ENCODE results near the gene HSPB9.
A peak's percentile ranks its signal among the peaks of the same experiment; 100 is the strongest.

Gene HSPB9

DNA sequence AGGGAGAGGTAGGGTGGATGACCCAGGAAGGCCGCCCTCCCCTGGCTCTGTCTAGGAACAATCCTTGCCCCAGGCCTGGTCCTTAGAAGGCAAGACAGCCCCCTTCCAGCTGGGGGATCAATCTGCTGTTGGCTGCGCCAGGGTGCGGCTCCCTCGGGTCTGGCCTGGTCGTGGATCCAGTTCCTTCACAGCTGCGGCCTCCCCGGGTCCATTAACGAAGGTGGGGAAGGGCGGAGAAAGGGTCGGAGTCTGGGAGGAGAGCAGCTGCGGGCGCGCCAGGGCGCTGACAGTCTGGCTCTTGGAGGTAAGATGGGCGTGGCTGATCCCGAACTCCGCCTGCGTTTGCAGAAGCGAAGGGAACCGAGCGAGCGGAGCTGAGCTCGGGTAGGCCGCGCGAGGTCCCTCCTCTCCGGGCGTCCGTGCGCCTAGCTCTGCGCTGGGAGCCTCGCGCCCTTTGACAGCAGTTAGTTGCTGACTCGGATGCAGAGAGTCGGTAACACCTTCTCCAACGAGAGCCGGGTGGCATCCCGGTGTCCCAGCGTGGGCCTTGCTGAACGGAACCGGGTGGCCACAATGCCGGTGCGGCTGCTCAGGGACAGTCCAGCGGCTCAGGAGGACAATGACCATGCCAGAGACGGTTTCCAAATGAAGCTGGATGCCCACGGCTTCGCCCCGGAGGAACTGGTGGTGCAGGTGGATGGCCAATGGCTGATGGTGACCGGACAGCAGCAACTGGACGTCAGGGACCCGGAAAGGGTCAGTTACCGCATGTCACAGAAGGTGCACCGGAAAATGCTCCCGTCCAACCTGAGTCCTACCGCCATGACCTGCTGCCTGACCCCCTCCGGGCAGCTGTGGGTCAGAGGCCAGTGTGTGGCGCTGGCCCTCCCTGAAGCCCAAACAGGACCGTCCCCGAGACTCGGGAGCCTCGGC lies at the start of gene HSPB9:
Gene HSPB9, plus strand, starts transcription at position 434 of the 933 bp plus-strand sequence. Its CDS starts 47 bp downstream, at position 481.
- H3K9ac ChIP-seq (ENCODE audit: low read depth, low read length): no peak within 1 kb of the TSS
- H3K4me1 ChIP-seq (ENCODE audit: control insufficient read depth, insufficient read depth, low read length): peaks cover 14% of the 10 kb centered on the region; the same call in 1 of the 2 replicates
- H3K4me3 ChIP-seq (ENCODE audit: low read depth, low read length): peak within 1 kb of the TSS; percentile 27; the same call in 1 of the 2 replicates
- no peaks in the 10 kb centered on the region for H3K27me3 ChIP-seq (ENCODE audit: control insufficient read depth, insufficient read depth, low read length)
- no peak within 1 kb of the TSS for H3K27ac ChIP-seq (ENCODE audit: low read depth, low read length)
- H3K9me3 ChIP-seq (ENCODE audit: control insufficient read depth, insufficient read depth, low read length): no peaks in the 10 kb centered on the region
- peaks cover 44% of the 10 kb centered on the region for H3K36me3 ChIP-seq (ENCODE audit: control insufficient read depth, insufficient read depth, low read length)

DNA sequence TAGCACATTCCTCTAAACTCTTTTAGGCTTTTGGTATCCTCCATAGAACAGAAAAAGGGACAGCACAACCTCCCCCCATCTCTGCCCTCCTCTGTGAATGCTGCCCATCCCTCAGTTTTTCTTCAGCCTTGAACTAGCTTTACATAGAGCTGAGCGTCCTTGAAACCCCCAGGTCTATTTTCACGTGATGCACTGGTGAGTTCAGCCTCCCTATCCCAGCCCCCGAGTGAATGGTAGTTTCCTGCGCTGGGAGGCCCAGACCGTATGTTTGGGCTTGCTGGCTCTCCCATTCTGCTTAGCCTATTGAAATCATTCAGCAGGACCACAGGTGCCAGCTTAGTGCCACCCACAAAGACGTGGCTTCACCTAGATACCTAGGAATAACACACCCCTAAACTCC lies 46.8 kb upstream of the HSPB9 start:
- no peaks in the 10 kb centered on the region for H3K4me1 ChIP-seq (ENCODE audit: control insufficient read depth, insufficient read depth, low read length)
- H3K4me3 ChIP-seq (ENCODE audit: low read depth, low read length): no peak overlapping the region
- no peak overlapping the region for H3K27ac ChIP-seq (ENCODE audit: low read depth, low read length)
- H3K9ac ChIP-seq (ENCODE audit: low read depth, low read length): no peak overlapping the region
- no peaks in the 10 kb centered on the region for H3K9me3 ChIP-seq (ENCODE audit: control insufficient read depth, insufficient read depth, low read length)
- peaks cover 24% of the 10 kb centered on the region for H3K27me3 ChIP-seq (ENCODE audit: control insufficient read depth, insufficient read depth, low read length)
- no peaks in the 10 kb centered on the region for H3K36me3 ChIP-seq (ENCODE audit: control insufficient read depth, insufficient read depth, low read length)

DNA sequence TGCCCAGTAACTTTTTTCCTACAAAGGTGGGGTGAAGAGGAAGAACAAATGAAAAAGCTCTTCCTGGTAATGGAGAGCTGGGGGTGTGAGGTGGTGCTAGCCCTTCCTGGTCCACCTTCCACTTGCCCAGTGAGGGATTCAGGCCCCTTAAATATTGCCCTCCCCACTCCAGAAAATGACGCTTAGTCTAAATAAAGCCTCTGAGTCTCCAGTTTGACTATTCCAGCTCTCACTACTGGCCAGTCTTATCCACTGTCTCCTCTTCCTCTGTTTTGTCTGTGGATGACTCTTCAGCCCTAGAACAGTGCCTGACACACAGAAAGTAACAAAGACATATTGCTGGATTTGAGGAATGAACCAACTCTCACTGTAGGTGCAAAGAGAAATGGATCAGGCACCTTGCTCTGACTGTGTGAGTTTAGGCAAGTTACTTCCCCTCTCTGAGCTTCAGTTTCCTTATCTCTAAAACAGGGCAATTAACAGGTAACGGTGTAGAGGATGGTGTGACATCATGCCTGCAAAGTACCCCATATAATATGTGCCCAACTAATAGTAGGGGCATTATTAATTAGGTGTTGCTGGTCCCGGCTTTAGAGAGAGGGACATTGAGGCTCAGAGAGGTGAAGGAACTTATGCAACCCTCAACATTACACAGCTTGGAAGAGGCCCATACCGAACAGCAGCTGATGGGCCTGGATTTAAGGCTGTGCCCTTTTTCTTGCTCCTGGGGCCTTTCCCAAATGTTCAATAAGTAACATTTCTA lies 45.6 kb upstream of the HSPB9 start:
- Histone ChIP-seq H3K9ac (ENCODE audit: low read depth, low read length) (no peak overlapping the region), H3K27me3 (ENCODE audit: control insufficient read depth, insufficient read depth, low read length) (peaks cover 14% of the 10 kb centered on the region), H3K4me3 (ENCODE audit: low read depth, low read length) (no peak overlapping the region), H3K36me3 (ENCODE audit: control insufficient read depth, insufficient read depth, low read length) (no peaks in the 10 kb centered on the region), H3K9me3 (ENCODE audit: control insufficient read depth, insufficient read depth, low read length) (no peaks in the 10 kb centered on the region), H3K27ac (ENCODE audit: low read depth, low read length) (no peak overlapping the region), H3K4me1 (ENCODE audit: control insufficient read depth, insufficient read depth, low read length) (no peaks in the 10 kb centered on the region)

DNA sequence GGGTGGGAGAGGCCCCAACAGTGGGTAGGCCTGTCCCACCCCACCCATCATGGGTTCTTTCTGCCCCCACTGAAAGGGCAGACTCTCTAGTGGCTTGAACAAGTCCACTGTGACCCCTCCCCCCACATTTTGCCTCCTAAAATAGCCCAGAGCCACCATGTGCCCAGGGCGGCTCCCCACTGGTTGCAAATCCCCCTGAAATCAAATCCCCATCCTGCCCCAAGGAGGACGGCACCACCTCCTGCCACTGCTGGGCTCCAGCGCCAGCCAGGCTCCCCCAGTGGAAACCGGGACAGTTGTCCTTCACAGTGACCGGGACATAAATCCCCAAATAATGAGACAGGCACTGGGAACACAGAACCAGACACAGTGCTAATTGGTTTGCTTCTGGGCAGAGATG lies 44.8 kb upstream of the HSPB9 start:
- Histone ChIP-seq H3K9ac (ENCODE audit: low read depth, low read length) (no peak overlapping the region), H3K4me3 (ENCODE audit: low read depth, low read length) (no peak overlapping the region), H3K27me3 (ENCODE audit: control insufficient read depth, insufficient read depth, low read length) (peaks cover 8% of the 10 kb centered on the region)

DNA sequence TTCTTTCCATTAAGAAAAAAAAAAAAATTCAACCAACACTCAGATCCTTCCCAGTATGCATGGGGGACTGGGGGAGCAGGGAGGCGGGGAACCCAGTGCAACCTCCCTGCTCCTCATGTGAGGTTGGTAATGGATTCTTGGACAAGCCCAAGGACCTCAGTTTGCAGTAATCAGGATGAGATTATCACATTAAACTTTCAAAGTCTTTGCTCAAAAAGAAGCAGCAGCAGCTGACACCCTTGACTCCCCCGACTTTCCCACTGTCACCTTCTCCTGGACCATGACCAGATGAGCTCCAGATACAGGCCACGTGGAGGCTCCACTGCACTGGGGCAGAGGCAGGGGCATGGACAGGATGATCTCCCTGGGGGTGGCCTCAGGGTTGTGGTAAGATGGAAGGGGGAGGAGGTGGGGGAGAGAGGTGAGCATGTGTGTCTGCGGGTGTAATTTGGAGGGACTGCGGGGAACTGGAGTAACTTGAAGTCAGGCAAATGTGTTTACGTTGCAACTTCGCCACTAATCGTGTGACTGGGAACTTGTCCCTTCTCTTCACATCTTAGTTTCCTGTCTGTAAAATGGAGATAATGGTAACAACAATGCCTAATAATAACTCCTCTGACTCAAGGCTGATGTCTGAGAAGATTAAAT lies 44.1 kb upstream of the HSPB9 start:
- Histone ChIP-seq H3K36me3 (ENCODE audit: control insufficient read depth, insufficient read depth, low read length) (no peaks in the 10 kb centered on the region), H3K4me3 (ENCODE audit: low read depth, low read length) (no peak overlapping the region), H3K9me3 (ENCODE audit: control insufficient read depth, insufficient read depth, low read length) (no peaks in the 10 kb centered on the region), H3K27ac (ENCODE audit: low read depth, low read length) (no peak overlapping the region), H3K4me1 (ENCODE audit: control insufficient read depth, insufficient read depth, low read length) (no peaks in the 10 kb centered on the region), H3K27me3 (ENCODE audit: control insufficient read depth, insufficient read depth, low read length) (peaks cover under 1% of the 10 kb centered on the region; the same call in 1 of the 2 replicates), H3K9ac (ENCODE audit: low read depth, low read length) (no peak overlapping the region)

More for the DNA sequence above, 44.8 kb upstream of the HSPB9 start:
- Histone ChIP-seq H3K36me3 (ENCODE audit: control insufficient read depth, insufficient read depth, low read length) (no peaks in the 10 kb centered on the region), H3K4me1 (ENCODE audit: control insufficient read depth, insufficient read depth, low read length) (no peaks in the 10 kb centered on the region), H3K27ac (ENCODE audit: low read depth, low read length) (no peak overlapping the region), H3K9me3 (ENCODE audit: control insufficient read depth, insufficient read depth, low read length) (no peaks in the 10 kb centered on the region)

GRCh38 chr17:42079541-42079940 lies 43.1 kb upstream of the HSPB9 start:
- no peak overlapping the region for H3K9ac ChIP-seq (ENCODE audit: low read depth, low read length)
- H3K4me1 ChIP-seq (ENCODE audit: control insufficient read depth, insufficient read depth, low read length): no peaks in the 10 kb centered on the region
- no peaks in the 10 kb centered on the region for H3K9me3 ChIP-seq (ENCODE audit: control insufficient read depth, insufficient read depth, low read length)
- H3K36me3 ChIP-seq (ENCODE audit: control insufficient read depth, insufficient read depth, low read length): no peaks in the 10 kb centered on the region
- no peak overlapping the region for H3K27ac ChIP-seq (ENCODE audit: low read depth, low read length)
- H3K4me3 ChIP-seq (ENCODE audit: low read depth, low read length): no peak overlapping the region
- no peaks in the 10 kb centered on the region for H3K27me3 ChIP-seq (ENCODE audit: control insufficient read depth, insufficient read depth, low read length)

DNA sequence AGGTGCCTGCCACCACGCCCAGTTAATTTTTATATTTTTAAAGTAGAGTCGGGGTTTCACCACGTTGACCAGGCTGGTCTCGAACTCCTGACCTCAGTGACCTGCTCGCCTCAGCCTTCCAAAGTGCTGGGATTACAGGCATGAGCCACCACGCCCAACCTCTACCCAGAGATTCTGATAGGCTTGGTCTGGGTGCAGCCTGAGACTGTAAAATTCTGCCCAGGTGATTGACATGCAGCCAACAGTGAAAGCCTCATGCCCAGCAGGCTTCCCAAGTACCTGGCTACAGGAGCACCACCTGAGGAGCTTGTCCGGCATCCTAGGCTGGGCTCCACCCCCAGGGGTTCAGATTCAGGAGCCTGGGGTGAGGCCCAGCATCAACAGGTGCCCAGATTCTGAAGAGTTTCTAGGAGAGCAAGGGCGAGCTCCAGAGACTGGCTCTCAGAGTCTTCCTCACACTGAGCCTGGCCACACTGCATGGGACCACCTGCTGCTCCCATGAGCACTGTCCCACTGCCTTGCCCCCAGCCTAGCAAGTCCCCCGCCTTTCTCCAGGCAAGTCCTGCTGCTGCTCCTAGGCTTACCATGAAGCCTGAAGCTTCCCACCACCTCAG lies 41.0 kb upstream of the HSPB9 start:
- H3K27me3 ChIP-seq (ENCODE audit: control insufficient read depth, insufficient read depth, low read length): no peaks in the 10 kb centered on the region
- H3K36me3 ChIP-seq (ENCODE audit: control insufficient read depth, insufficient read depth, low read length): no peaks in the 10 kb centered on the region
- no peak overlapping the region for H3K27ac ChIP-seq (ENCODE audit: low read depth, low read length)
- no peaks in the 10 kb centered on the region for H3K9me3 ChIP-seq (ENCODE audit: control insufficient read depth, insufficient read depth, low read length)
- H3K4me1 ChIP-seq (ENCODE audit: control insufficient read depth, insufficient read depth, low read length): no peaks in the 10 kb centered on the region
- no peak overlapping the region for H3K9ac ChIP-seq (ENCODE audit: low read depth, low read length)
- no peak overlapping the region for H3K4me3 ChIP-seq (ENCODE audit: low read depth, low read length)

GRCh38 chr17:42087042-42087701 lies 35.4 kb upstream of the HSPB9 start:
- Histone ChIP-seq H3K9ac (ENCODE audit: low read depth, low read length) (no peak overlapping the region), H3K4me1 (ENCODE audit: control insufficient read depth, insufficient read depth, low read length) (0 out of 2 replicates have a peak, but pooled peaks cover 3% of the 10 kb centered on the region), H3K4me3 (ENCODE audit: low read depth, low read length) (no peak overlapping the region), H3K27ac (ENCODE audit: low read depth, low read length) (no peak overlapping the region), H3K9me3 (ENCODE audit: control insufficient read depth, insufficient read depth, low read length) (no peaks in the 10 kb centered on the region), H3K27me3 (ENCODE audit: control insufficient read depth, insufficient read depth, low read length) (no peaks in the 10 kb centered on the region), H3K36me3 (ENCODE audit: control insufficient read depth, insufficient read depth, low read length) (no peaks in the 10 kb centered on the region)

- no peak overlapping the region for H3K27ac ChIP-seq (ENCODE audit: low read depth, low read length)
- no peak overlapping the region for H3K4me3 ChIP-seq (ENCODE audit: low read depth, low read length)
- H3K4me1 ChIP-seq (ENCODE audit: control insufficient read depth, insufficient read depth, low read length): 0 out of 2 replicates have a peak, but pooled peaks cover 3% of the 10 kb centered on the region
- no peak overlapping the region for H3K9ac ChIP-seq (ENCODE audit: low read depth, low read length)
- no peaks in the 10 kb centered on the region for H3K9me3 ChIP-seq (ENCODE audit: control insufficient read depth, insufficient read depth, low read length)
- H3K27me3 ChIP-seq (ENCODE audit: control insufficient read depth, insufficient read depth, low read length): no peaks in the 10 kb centered on the region
- no peaks in the 10 kb centered on the region for H3K36me3 ChIP-seq (ENCODE audit: control insufficient read depth, insufficient read depth, low read length)
These were observed 34.6 kb upstream of the HSPB9 start for GRCh38 chr17:42087736-42088705.
